ENCODE data around the gene CPA3.

- TF ChIP-seq POLR2A (IDR thresholded peaks at IDR 0.05) (no peak), CTCF (IDR thresholded peaks at IDR 0.05) (no peak), EP300 (IDR thresholded peaks at IDR 0.05) (no peak)
These were observed 1.3 kb upstream of the CPA3 start for GRCh38 chr3:148863814-148864213.

Data from ovary (tissue), 3 donors.